Stimulated activated CD4-positive, alpha-beta T cell treated with anti-CD3 and anti-CD28 coated beads, Interleukin-2, amount 100 ng/mL, for 4 hours (primary cell): ENCODE results near the gene SIK1.
"Not testable (repeated sequence)": the region's sequence is repeated elsewhere in the genome, so short reads cannot be mapped to it uniquely, and the experiment has no call there.

Experiments used
- DNase-seq: peaks from one replicate; pipeline ENCODE4 v3.0.0-alpha.2; 2020; ENCODE audit warnings: low read depth

Gene SIK1

GRCh38 chr21:43396788-43397438, 30.0 kb downstream of the SIK1 start:
- DNase-seq: not testable (repeated sequence)

- DNase-seq: not testable (repeated sequence)
Measured at GRCh38 chr21:43383351-43383750, 43.6 kb downstream of the SIK1 start.

GRCh38 chr21:43382902-43383301, 44.0 kb downstream of the SIK1 start:
- not testable (repeated sequence) for DNase-seq

GRCh38 chr21:43380852-43381533, 45.9 kb downstream of the SIK1 start:
- DNase-seq: not testable (repeated sequence)

GRCh38 chr21:43380337-43380736, 46.6 kb downstream of the SIK1 start:
- not testable (repeated sequence) for DNase-seq

- not testable (repeated sequence) for DNase-seq
Measured at GRCh38 chr21:43379626-43380122, 47.3 kb downstream of the SIK1 start.

GRCh38 chr21:43376478-43376882, 50.5 kb downstream of the SIK1 start:
- no peak for DNase-seq

- DNase-seq: no peak
Measured at GRCh38 chr21:43375837-43376477, 51.0 kb downstream of the SIK1 start.

- DNase-seq: no peak
Measured at GRCh38 chr21:43375006-43375836, 51.7 kb downstream of the SIK1 start.

GRCh38 chr21:43374228-43374885, 52.6 kb downstream of the SIK1 start:
- DNase-seq: no peak

- no peak for DNase-seq
Measured at GRCh38 chr21:43373362-43374227, 53.3 kb downstream of the SIK1 start.

GRCh38 chr21:43372663-43373361, 54.1 kb downstream of the SIK1 start:
- DNase-seq: no peak

GRCh38 chr21:43371786-43372185, 55.1 kb downstream of the SIK1 start:
- DNase-seq: no peak

GRCh38 chr21:43370888-43371570, 55.9 kb downstream of the SIK1 start:
- no peak for DNase-seq

GRCh38 chr21:43370091-43370658, 56.8 kb downstream of the SIK1 start:
- DNase-seq: no peak

- DNase-seq: no peak
Measured at GRCh38 chr21:43369596-43370090, 57.3 kb downstream of the SIK1 start.

- no peak for DNase-seq
Measured at GRCh38 chr21:43369124-43369523, 57.8 kb downstream of the SIK1 start.

GRCh38 chr21:43368685-43369084, 58.2 kb downstream of the SIK1 start:
- DNase-seq: no peak

GRCh38 chr21:43367859-43368258, 59.1 kb downstream of the SIK1 start:
- DNase-seq: no peak
